Measurements from ENCODE around the gene CAMSAP3.
"Not testable (repeated sequence)": the region's sequence is repeated elsewhere in the genome, so short reads cannot be mapped to it uniquely, and the experiment has no call there.

Gene CAMSAP3

GRCh38 chr19:7575434-7576040 is 20.1 kb upstream of the CAMSAP3 start:
- peak; percentile 70 for DNase-seq

GRCh38 chr19:7577422-7577821 is 18.2 kb upstream of the CAMSAP3 start:
- DNase-seq: not testable (repeated sequence)

GRCh38 chr19:7578127-7578526 is 17.5 kb upstream of the CAMSAP3 start:
- no peak for DNase-seq

- no peak for DNase-seq
These were observed 16.5 kb upstream of the CAMSAP3 start for GRCh38 chr19:7579182-7579581.

GRCh38 chr19:7582446-7582845 is 13.2 kb upstream of the CAMSAP3 start:
- no peak for DNase-seq

GRCh38 chr19:7589822-7590221 is 5.8 kb upstream of the CAMSAP3 start:
- DNase-seq: no peak

GRCh38 chr19:7590256-7590655 is 5.4 kb upstream of the CAMSAP3 start:
- no peak for DNase-seq

GRCh38 chr19:7596211-7596937 is 711 bp downstream of the CAMSAP3 start:
- no peak for DNase-seq

GRCh38 chr19:7597689-7598088 is 2.0 kb downstream of the CAMSAP3 start:
- DNase-seq: no peak

- no peak for DNase-seq
These were observed 2.5 kb downstream of the CAMSAP3 start for GRCh38 chr19:7598180-7598579.

GRCh38 chr19:7600721-7601120 is 5.1 kb downstream of the CAMSAP3 start:
- no peak for DNase-seq

GRCh38 chr19:7602240-7602934 is 6.7 kb downstream of the CAMSAP3 start:
- no peak for DNase-seq

- DNase-seq: no peak
These were observed 7.4 kb downstream of the CAMSAP3 start for GRCh38 chr19:7602935-7603497.

- DNase-seq: no peak
These were observed 8.3 kb downstream of the CAMSAP3 start for GRCh38 chr19:7603919-7604318.

- DNase-seq: peak; percentile 35
These were observed 10.0 kb downstream of the CAMSAP3 start for GRCh38 chr19:7605490-7606222.

- DNase-seq: no peak
These were observed 10.6 kb downstream of the CAMSAP3 start for GRCh38 chr19:7606289-7606688.

- DNase-seq: no peak
These were observed 11.7 kb downstream of the CAMSAP3 start for GRCh38 chr19:7607212-7607873.

- DNase-seq: no peak
These were observed 12.4 kb downstream of the CAMSAP3 start for GRCh38 chr19:7607874-7608560.

GRCh38 chr19:7610491-7611240 is 15.0 kb downstream of the CAMSAP3 start:
- no peak for DNase-seq

GRCh38 chr19:7611541-7612279 is 16.0 kb downstream of the CAMSAP3 start:
- DNase-seq: no peak

Data from suppressor macrophage treated with lipopolysaccharide for 4 hours (primary cell).